NCI-H1092 treated with DMSO at 0.1 percent for 48 hours (cell line): ENCODE measurements around the gene PAPPA.

Experiments used
- DNase-seq: peaks from one replicate; lab custom pipeline; 2025; lab: John Stamatoyannopoulos, UW

Gene PAPPA

DNA sequence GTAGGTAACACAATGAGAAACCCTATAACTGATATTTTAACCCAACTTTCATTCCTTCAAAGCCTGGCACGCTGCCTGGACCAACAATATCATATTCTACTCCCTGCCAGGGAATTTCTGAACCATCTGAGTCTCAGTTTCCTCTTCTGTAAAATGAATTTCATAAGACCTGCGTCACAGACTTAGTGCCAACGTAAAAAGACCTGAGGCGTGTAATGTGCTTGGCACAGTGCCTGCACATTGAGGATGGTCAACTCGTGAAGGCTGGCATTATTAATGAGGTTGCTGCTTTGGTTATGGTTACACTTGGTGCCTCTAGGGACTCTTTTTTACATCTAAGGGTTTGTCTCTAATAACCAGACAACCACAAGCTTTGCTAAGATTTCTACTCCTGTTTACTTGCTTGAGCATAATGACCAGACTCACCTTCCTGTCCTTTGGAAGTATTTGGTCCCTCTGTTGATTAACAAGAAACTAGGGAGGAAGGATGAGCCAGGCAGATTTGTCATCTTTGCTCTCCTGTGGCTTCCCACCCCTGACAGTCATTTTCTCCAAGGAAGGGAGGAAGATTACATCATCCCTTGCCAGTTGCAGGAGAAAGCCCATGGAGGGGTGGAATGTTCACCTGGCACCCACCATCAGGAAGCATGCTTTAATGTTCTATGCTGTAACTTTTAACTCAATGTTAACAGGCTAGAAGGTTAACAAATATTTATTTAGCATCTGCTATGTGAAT lies 79.0 kb downstream of the PAPPA start:
- DNase-seq, result no peak

DNA sequence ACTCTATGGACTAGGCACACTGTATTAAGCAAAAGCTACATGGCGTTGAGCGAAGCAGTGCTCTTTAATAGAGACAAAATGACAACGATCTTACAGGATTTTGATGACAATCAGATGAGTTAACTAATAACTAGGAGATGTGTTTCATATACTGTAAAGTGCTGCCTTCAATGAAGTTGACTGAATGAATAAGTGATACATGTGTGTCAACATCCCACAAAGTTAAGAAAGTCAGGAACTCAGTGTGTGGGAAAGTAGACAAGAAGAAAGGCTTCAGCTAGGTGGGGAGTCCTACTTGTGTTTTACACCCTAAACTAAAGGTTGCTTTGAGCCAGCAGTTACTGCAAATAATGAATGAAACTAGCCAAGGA lies 79.6 kb downstream of the PAPPA start:
- DNase-seq, result no peak

DNA sequence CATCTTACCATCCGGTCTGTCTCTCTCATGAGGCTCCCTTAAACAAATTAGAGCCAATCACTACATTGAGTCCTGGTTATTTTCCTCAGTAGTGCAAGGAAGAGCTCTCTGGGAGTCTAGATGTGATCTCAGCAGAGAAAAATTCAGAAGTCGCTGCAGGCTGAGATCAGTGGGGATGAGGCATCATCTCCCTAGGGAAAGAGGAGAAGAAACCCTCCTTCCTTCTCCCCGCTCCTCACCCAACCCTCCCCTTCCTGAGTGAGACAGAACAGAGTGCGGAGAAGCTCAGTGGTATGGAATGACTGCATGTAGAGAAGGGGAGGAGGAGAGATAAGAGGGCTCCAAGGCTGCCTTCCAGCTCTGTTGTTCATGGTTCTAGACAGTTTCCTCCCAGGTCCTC lies 80.5 kb downstream of the PAPPA start:
- DNase-seq, result no peak

- DNase-seq, result no peak
These were observed 83.4 kb downstream of the PAPPA start for GRCh38 chr9:116236979-116237378.

DNA sequence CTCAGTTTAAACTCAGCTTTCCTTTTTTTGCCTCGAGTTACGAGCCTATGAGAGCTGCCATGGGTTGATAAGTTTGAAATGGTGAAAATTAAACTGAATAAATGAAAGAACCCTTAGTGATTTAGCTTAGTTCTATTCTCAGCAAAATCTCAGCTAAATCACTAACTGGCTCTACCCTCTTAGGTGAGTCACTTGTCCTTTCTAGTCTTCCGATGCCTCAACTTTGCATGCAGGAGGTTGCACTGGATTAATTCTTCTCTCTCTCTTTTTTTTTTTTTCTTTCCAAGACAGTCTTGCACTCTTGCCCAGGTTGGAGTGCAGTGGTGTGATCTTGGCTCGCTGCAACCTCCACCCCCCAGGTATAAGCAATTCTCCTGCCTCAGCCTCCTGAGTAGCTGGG lies 83.9 kb downstream of the PAPPA start:
- DNase-seq, result no peak

- DNase-seq, result no peak
These were observed 84.6 kb downstream of the PAPPA start for GRCh38 chr9:116238225-116238624.

- no peak for DNase-seq
These were observed 85.3 kb downstream of the PAPPA start for GRCh38 chr9:116238776-116239340.

- no peak for DNase-seq
These were observed 90.1 kb downstream of the PAPPA start for GRCh38 chr9:116243708-116244107.

DNA sequence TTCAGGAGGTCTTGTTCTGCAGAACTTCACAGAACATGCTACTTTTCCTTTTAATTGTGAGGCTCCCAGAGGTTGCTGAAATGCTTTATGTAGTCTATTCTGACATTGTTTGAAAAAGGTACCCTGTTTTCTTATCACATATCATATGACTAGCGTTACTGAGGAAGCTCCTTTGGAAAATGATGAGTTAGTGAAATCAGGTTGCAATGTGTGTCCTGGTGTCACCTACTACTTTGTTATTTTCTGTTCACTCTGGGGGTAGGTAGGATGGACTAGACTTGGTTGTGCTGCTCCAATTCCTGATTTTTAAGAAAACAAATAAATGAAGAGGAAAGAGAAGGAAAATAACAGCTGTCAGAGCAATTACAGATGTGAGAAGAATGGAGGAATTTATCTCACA lies 93.7 kb downstream of the PAPPA start:
- DNase-seq, result no peak

GRCh38 chr9:116247791-116248374 lies 94.3 kb downstream of the PAPPA start:
- no peak for DNase-seq

DNA sequence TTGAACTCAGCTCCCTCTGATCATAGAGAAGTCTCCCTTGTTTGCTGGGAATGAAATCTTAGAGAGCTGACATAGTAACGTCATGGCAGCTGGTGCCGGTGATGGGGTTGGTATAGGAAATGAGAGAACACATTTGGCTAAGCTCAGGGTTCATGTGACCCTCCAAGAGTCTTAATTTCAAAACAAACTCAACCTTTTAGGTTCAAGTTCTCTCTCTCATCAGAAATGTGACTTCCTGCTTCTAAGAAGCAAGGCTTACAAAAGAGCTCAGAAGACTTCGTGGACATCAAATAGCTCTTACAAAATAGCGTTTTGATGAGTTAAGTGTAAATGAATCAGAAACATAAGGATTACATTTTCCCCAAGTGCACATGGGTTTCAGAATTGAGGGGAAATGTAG lies 97.3 kb downstream of the PAPPA start:
- DNase-seq, result no peak

DNA sequence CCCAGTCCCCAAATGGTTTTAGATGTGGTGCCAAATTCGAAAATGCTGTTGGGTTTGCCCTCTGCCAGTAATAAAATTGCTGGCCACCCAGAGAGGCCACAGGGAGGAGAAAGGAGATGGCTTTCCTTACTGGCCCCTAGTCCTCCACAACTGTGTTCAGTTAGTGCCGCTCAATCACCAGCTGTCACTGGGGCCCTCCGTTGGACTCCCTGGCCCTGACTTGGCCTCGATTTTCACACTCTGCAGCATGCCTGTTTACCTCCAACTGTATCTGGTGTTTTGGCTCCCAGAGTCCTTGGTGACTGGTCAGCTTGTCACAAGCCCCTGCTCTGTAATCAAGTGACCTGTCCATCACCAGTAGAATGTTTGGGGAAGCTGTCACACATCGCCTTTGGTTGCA lies 97.8 kb downstream of the PAPPA start:
- no peak for DNase-seq

- DNase-seq, result no peak
These were observed 106.9 kb downstream of the PAPPA start for GRCh38 chr9:116260531-116260930.

DNA sequence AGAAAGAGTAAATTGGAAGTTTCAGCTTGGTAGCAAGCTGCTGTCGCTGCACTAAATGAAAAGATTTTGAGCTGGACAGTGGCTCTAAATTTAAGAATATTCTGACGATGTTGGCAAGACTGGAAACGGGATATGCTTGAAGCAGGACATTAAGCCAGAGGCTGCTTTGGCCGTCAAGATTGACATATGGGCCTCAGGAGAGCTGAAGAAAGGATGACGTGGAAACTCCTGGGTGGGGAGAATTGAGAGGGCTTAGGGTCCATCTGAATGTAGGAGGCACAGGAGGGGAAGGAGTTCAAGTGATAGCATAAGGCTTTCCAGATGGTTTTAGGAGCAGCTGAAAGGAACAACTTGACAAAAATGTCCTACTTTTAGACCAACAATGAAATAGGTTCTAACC lies 108.9 kb downstream of the PAPPA start:
- DNase-seq, result no peak

DNA sequence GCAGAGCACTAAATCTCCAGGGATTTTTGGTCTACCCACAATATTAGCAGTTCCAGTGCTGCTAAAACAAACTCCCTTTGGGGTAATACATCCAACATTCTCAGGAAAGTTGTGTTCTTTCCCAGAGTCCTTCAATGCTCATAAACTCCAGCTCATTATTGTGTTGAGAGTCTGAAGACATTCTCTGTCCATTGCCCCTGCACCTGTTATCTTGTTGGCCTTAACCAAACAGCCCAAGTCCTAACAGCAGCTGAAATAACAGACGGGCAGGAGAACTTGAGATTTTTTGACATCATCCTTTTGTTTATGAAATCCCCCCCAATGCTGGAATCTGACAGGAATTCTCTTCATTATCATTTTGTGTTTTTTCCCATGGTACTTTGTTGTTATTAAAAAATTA lies 110.8 kb downstream of the PAPPA start:
- DNase-seq, result no peak

DNA sequence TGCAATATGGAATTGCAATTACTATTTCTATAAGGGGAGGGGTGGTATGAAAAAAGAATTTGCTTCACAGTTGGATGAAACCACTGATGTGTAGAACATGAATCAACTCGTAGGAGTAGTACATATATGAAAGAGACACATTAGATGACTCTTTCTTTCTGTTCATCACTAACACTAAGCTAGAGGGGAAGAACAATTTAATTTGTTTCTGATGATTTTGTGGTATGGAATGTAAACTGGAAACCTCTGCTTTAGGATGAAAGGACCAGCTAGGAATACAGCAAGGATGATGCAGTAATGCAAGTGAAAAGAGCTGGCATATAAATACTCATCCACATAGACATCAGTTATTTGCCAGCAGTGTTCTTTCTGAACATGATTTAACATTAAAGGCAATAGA lies 113.4 kb downstream of the PAPPA start:
- DNase-seq, result no peak

DNA sequence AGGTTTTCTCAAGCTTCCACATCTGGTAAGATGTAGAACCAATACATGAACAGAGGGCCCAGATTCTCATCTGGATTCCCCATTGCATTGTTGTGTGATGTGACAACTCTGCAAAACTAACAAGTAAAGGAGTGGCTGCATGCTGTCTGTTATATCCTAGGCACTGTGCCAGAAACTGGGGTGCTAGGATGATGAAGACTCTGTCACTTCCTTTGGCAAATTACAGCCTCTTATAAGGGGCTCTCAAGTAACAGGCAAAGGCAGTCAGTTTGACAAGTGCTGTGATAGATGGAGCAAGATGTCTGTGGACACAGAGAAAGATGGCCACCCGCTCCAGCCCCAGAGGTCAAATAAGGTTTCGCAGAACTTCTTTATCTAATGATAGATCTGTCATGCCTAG lies 115.7 kb downstream of the PAPPA start:
- DNase-seq, result no peak

GRCh38 chr9:116270546-116270945 lies 117.0 kb downstream of the PAPPA start:
- DNase-seq, result no peak

DNA sequence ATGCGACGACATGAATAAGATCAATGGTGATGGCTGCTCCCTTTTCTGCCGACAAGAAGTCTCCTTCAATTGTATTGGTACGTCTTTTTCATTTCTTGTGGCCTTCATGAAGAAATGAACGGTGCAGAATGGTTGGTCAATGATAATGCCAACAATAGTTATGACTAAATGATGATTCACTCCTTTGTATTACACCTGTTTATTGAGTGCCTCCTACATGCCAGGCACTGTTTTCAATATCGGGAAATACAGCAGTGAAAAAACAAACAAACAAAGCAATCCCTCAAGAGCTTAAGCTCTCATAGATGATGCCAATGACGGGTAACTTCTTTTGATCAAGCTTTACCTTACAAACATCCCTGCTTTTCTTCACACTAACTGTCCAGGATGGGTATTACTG lies 117.7 kb downstream of the PAPPA start:
- DNase-seq, result no peak

DNA sequence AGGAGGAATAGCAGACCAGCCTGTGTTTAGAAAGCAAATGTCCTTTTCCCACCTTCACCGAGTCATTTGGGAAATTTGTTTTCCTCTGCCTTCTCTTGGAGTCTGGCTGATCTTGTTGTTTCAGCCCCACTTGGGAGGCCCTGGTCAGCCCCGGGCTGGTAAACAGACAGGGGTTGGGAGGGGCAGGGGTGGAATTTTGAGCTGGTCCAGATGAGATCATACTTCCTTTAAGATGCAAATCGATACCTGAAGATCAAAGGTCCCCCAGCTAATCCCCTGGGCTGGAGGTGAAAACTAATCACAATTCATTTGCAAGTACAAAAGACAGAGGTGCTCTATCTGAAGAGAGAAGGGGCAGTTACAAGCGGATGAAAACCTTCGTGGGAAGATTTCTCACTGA lies 118.4 kb downstream of the PAPPA start:
- DNase-seq, result no peak

DNA sequence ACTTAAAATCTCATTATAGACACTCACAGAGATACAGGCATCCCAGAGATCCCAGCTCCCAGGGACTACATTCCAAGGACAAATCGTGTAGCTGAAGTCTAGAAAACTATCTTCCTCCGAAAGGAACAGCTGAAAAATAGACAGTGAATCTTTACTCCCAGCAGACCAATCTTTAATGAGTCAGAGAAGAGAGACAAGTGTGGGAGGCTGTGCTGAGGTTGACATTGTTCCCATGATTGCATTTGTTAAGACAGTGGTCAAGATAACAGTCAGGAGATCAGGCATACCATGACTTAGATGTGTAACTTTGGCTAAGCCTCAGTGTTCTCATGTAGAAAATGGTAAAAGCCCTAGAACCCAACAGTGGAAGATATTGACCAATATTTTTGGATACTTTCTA lies 120.7 kb downstream of the PAPPA start:
- DNase-seq, result no peak

- no peak for DNase-seq
These were observed 122.0 kb downstream of the PAPPA start for GRCh38 chr9:116275418-116276195.

GRCh38 chr9:116276196-116276493 lies 122.6 kb downstream of the PAPPA start:
- DNase-seq, result no peak
